Gastrocnemius medialis (tissue), 4 donors: Measurements from ENCODE around the gene VWDE. TPM values are rescaled to one million over a fixed set of nuclear protein-coding genes. Genes with fewer than 3 reads are reported as not detected.

Source experiments
- ATAC-seq, 2 donors: fragments of 150-250 bp; one replicate each; pipeline ENCODE4 v1.9.1; 2016
- DNase-seq, 2 donors: peaks; one replicate each; pipeline ENCODE4 v3.0.0-alpha.2; 2019
- H3K27ac ChIP-seq, 4 donors: fragments of 200-600 bp; sonication (generic); 1 replicate in 1 of 4; 2 replicates in 3 of 4; pipeline ENCODE4 v1.5.1; 2016 to 2018; ENCODE audit warnings: mild to moderate bottlenecking in 2 of 4, moderate library complexity in 1 of 4
- H3K27me3 ChIP-seq, 3 donors: fragments of 200-600 bp; sonication (generic) in 2 of 3; 1 replicate in 1 of 3; 2 replicates in 2 of 3; pipeline versions ENCODE4 v1.5.1 to v1.6.0; 2016 to 2019; ENCODE audit warnings: mild to moderate bottlenecking in 1 of 3, moderate library complexity in 1 of 3
- H3K36me3 ChIP-seq, 2 donors: fragments of 200-600 bp; sonication (generic) in 1 of 2; one replicate each; pipeline ENCODE4 v1.5.1; 2017 to 2018
- H3K4me1 ChIP-seq, 2 donors: fragments of 200-600 bp; sonication (generic) in 1 of 2; one replicate each; pipeline ENCODE4 v1.5.1; 2016 to 2017; ENCODE audit warnings: mild to moderate bottlenecking in 2 of 2
- H3K4me3 ChIP-seq, 4 donors: fragments of 200-600 bp; sonication (generic) in 3 of 4; 1 replicate in 1 of 4; 2 replicates in 3 of 4; pipeline ENCODE4 v1.5.1; 2016 to 2019; ENCODE audit warnings: mild to moderate bottlenecking in 2 of 4
- H3K9me3 ChIP-seq, 3 donors: fragments of 200-600 bp; sonication (generic) in 2 of 3; 1 replicate in 1 of 3; 2 replicates in 2 of 3; pipeline ENCODE4 v1.5.1; 2016 to 2019
- POLR2A ChIP-seq, 2 donors: fragments of 450-650 bp; IDR thresholded peaks; one replicate each; pipeline ENCODE4 v1.6.1; 2017; ENCODE audit warnings: antibody characterized with exemption in 2 of 2, mild to moderate bottlenecking in 2 of 2, moderate library complexity in 2 of 2
- in situ Hi-C, 4 donors: fragments of 200-750 bp; cut with MboI; loops; one replicate each; pipeline versions ENCODE4 v1.15.0 to v1.8.0; 2017; ENCODE audit warnings: low sequenced_read_pairs in 4 of 4
- intact Hi-C: fragments of 100-400 bp; cut with DNase I; formaldehyde crosslinking; loops from one replicate; pipeline ENCODE4 v1.15.1; 2023; ENCODE audit warnings: low total_unique reads
- total RNA-seq, 4 donors: library from RNA; depleted of rRNA; stranded (reverse); fragments of >200 nt; gene quantifications; one replicate each; pipeline versions ENCODE4 v1.1.0 to v1.2.3, GENCODE V29; 2016
- TF ChIP-seq, protein P1 (sequence below), 5 experiments: fragments of 450-650 bp in 3 of 5; fragments of 200-600 bp in 2 of 5; sonication (generic) in 2 of 5; IDR thresholded peaks in 4 of 5; conservative IDR thresholded peaks in 1 of 5; 1 replicate in 4 of 5; 2 replicates in 1 of 5; pipeline ENCODE4 v1.5.1; 2016 to 2019; ENCODE audit warnings: antibody characterized with exemption in 5 of 5, mild to moderate bottlenecking in 3 of 5, moderate library complexity in 3 of 5

Gene VWDE
- total RNA-seq, 4 donors from 2014 or later, result not detected

DNA sequence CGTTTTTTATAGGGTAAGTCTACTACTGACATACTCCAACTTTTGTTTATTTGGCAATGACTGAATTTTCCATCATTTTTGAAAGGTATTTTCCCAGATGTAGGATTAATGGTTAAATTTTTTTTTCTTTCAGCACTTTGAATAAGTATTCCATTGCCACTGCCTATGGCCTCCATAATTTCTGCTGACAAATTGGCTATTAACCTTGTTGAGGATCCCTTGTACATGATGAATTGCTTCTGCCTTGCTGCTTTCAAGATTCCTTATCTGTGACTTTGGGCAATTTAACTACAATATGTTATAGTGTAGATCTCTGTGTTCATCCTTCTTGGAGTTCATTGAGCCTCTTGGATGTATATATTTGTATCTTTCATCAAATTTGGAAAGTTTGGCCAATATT, 21.6 kb upstream of the VWDE start:
- Histone ChIP-seq H3K9me3 (no peaks in the 10 kb centered on the region), H3K4me3 (no peak overlapping the region), H3K27me3 (no peaks in the 10 kb centered on the region), H3K36me3 (no peaks in the 10 kb centered on the region), H3K4me1 (no peaks in the 10 kb centered on the region), H3K27ac (no peak overlapping the region)
- intact Hi-C loops, result no loop called here
- DNase-seq (no peak), ATAC-seq (no peak)
- no peak for TF ChIP-seq POLR2A (IDR thresholded peaks at IDR 0.05)
- TF ChIP-seq, protein P1, sequence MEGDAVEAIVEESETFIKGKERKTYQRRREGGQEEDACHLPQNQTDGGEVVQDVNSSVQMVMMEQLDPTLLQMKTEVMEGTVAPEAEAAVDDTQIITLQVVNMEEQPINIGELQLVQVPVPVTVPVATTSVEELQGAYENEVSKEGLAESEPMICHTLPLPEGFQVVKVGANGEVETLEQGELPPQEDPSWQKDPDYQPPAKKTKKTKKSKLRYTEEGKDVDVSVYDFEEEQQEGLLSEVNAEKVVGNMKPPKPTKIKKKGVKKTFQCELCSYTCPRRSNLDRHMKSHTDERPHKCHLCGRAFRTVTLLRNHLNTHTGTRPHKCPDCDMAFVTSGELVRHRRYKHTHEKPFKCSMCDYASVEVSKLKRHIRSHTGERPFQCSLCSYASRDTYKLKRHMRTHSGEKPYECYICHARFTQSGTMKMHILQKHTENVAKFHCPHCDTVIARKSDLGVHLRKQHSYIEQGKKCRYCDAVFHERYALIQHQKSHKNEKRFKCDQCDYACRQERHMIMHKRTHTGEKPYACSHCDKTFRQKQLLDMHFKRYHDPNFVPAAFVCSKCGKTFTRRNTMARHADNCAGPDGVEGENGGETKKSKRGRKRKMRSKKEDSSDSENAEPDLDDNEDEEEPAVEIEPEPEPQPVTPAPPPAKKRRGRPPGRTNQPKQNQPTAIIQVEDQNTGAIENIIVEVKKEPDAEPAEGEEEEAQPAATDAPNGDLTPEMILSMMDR (IDR thresholded peaks at IDR 0.05 in 4 of 5, conservative IDR thresholded peaks at IDR 0.05 in 1 of 5), result no peak
- in situ Hi-C loops, result no loop called here

GRCh38 chr7:12423997-12424745, 20.5 kb upstream of the VWDE start:
- DNase-seq (no peak), ATAC-seq (no peak)
- Histone ChIP-seq H3K9me3 (no peaks in the 10 kb centered on the region), H3K36me3 (no peaks in the 10 kb centered on the region), H3K4me3 (no peak overlapping the region), H3K27ac (no peak overlapping the region), H3K27me3 (no peaks in the 10 kb centered on the region), H3K4me1 (no peaks in the 10 kb centered on the region)
- intact Hi-C loops (no loop called here), in situ Hi-C loops (no loop called here)
- no peak for TF ChIP-seq POLR2A (IDR thresholded peaks at IDR 0.05)
- TF ChIP-seq, protein P1 (IDR thresholded peaks at IDR 0.05 in 4 of 5, conservative IDR thresholded peaks at IDR 0.05 in 1 of 5), result no peak

DNA sequence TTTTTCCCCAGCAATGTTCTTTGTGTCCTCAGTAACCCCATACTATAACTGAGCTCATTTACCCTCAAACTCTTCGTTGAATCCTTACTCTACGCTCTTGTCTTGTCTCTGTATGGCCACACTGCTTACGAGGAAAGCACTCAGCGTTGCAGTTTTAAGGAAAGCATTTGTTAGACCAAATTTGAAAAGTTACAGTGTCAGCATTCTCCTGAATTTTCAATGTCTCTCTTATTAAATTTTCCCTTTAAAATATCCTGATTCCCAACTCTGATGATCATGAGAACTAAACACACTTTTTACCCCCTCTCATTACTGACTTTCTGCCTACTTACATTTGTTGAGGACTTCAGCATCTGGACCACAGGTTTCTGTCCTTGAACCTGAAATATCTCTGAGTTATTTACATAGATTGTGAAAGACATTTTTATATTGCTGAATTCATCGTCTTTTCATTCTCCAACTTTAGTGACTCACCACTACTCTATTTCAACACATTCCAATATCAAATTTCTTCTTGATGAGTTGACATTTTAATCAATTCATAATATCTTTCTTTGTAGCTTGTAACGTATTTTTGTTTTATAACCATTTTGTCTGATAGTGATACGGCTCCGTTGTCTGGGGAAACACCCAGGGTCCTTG, 19.8 kb upstream of the VWDE start:
- Histone ChIP-seq H3K4me1 (no peaks in the 10 kb centered on the region), H3K36me3 (no peaks in the 10 kb centered on the region), H3K27me3 (no peaks in the 10 kb centered on the region), H3K9me3 (no peaks in the 10 kb centered on the region), H3K4me3 (no peak overlapping the region), H3K27ac (no peak overlapping the region)
- intact Hi-C loops, result no loop called here
- in situ Hi-C loops, result no loop called here
- no peak for TF ChIP-seq POLR2A (IDR thresholded peaks at IDR 0.05)
- TF ChIP-seq, protein P1 (IDR thresholded peaks at IDR 0.05 in 4 of 5, conservative IDR thresholded peaks at IDR 0.05 in 1 of 5), result no peak
- ATAC-seq, result no peak
- no peak for DNase-seq

DNA sequence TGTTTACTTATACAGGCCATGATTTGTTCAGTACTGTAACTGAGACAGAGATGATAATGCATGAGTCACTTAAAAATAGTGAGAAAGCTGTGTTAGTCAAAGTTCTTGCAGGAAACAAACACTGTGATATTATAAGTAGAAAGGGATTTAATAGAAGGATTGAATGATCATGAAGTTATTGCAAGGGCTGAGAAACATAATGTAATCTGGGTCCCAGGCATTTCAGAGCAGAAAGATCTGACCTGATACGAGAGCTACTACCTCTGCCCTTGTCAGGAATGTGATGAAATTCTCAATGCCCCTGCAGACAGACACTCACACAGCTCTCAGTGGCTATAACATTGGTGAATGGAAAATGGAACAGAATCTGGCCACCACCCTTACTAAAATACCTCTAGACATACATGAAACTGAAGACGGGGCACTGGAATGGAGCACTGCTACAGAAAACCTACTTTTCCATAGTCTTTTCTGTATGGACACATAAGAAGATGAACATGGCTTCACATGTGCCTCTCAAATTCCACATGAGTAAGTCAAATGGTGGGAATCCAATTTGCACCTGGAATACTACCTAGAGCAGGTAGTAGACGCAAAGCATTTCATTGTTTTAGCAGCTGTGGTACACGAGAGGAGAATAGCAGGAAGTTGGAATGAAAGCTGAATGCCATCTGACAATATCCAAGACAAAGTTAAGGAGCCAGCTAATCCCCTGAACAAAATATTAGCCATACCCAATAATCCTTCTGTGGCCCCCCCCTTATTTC, 19.1 kb upstream of the VWDE start:
- intact Hi-C loops (no loop called here), in situ Hi-C loops (no loop called here)
- ATAC-seq (no peak), DNase-seq (no peak)
- Histone ChIP-seq H3K36me3 (no peaks in the 10 kb centered on the region), H3K27me3 (no peaks in the 10 kb centered on the region), H3K9me3 (no peaks in the 10 kb centered on the region), H3K27ac (no peak overlapping the region), H3K4me1 (no peaks in the 10 kb centered on the region), H3K4me3 (no peak overlapping the region)
- TF ChIP-seq, protein P1 (IDR thresholded peaks at IDR 0.05 in 4 of 5, conservative IDR thresholded peaks at IDR 0.05 in 1 of 5), result no peak
- no peak for TF ChIP-seq POLR2A (IDR thresholded peaks at IDR 0.05)
